ENCODE measurements around the gene HSD11B2.

DNA sequence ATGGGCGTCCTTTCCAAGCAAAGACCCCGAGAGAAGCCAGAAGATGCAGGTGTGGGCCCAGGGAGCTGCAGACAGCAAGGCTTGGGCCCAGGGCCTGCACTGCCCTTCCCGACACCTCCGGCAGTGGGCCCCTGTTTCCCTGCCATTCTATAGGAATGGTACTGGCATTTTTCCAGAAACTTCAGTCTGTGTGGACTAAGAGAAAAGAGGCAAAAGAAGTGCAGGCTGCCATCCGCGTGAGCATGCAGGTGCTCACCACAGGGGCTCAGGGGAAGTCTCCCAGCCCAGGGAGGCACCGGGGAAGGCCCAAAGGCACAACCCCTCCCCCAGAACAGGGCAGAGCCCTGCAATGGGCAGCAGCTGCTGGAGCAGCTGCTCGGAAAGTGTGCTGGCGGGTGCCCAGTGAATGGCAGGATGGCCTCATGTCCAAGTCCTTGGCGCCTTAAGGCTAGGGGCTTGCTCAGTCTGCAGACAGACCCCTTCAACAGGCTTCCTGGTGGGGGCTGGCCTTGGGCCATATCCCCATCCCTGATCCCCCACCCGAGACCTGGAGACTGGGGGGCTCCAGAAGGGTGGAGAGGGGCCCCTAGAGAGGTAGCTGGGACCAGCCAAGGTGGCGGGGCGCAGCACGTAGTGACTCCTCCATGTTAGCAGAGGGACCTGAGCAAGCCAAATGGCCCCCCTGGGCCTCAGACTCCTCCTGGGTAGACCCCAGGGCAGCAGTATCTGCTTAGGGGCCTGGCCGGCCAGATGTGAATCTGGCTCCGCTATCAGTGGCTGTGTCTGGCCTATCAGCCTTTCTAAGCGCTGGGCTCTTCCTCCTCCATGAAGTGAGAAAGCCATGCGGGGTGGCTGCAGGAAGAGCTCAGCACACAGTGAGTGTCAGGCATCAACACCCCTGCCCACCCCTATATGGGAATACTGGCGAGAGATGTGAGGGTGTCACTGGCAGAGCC is 30.9 kb upstream of the HSD11B2 start:
- TF ChIP-seq, protein P1, sequence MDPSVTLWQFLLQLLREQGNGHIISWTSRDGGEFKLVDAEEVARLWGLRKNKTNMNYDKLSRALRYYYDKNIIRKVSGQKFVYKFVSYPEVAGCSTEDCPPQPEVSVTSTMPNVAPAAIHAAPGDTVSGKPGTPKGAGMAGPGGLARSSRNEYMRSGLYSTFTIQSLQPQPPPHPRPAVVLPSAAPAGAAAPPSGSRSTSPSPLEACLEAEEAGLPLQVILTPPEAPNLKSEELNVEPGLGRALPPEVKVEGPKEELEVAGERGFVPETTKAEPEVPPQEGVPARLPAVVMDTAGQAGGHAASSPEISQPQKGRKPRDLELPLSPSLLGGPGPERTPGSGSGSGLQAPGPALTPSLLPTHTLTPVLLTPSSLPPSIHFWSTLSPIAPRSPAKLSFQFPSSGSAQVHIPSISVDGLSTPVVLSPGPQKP (IDR thresholded peaks at IDR 0.05; ENCODE audit: borderline replicate concordance, low read depth, low read length) = no peak
- TF ChIP-seq RAD21 (IDR thresholded peaks at IDR 0.05; ENCODE audit: low read length) = no peak
- no peak for TF ChIP-seq MAFK (IDR thresholded peaks at IDR 0.05; ENCODE audit: low read depth, low read length)
- TF ChIP-seq USF2 (IDR thresholded peaks at IDR 0.05; ENCODE audit: low read depth, low read length) = no peak
- TF ChIP-seq CTCF (conservative IDR thresholded peaks at IDR 0.05; ENCODE audit: low read depth, low read length) = no peak
- no peak for TF ChIP-seq POLR2A (IDR thresholded peaks at IDR 0.05; ENCODE audit: low read depth, low read length)
- TF ChIP-seq RFX5 (IDR thresholded peaks at IDR 0.05; ENCODE audit: low read depth, low read length) = no peak

Measured in IMR-90 (cell line).